Frontal cortex (tissue), 4 donors: ENCODE measurements around the gene ABCG1. TPM values are rescaled to one million over a fixed set of nuclear protein-coding genes. Genes with fewer than 3 reads are reported as not detected.

Source experiments
- DNase-seq, 2 donors: peaks; one replicate each; pipeline ENCODE4 v3.0.0; 2012; ENCODE audit warnings: low spot score in 2 of 2
- FAIRE-seq: peaks from 2 replicates; lab custom pipeline; 2012; peaks lifted over from hg19 to GRCh38; lab: Jason Lieb, UNC
- total RNA-seq: library from RNA; depleted of rRNA; stranded (reverse); fragments of >200 nt; gene quantifications from one replicate; pipeline ENCODE4 v1.2.3, GENCODE V29; 2014
- donor health status: control.
- donor health status: control.
- donor health status: control.

Gene ABCG1
- total RNA-seq, 1 donor from 2014 or later = 13.0 TPM

DNA sequence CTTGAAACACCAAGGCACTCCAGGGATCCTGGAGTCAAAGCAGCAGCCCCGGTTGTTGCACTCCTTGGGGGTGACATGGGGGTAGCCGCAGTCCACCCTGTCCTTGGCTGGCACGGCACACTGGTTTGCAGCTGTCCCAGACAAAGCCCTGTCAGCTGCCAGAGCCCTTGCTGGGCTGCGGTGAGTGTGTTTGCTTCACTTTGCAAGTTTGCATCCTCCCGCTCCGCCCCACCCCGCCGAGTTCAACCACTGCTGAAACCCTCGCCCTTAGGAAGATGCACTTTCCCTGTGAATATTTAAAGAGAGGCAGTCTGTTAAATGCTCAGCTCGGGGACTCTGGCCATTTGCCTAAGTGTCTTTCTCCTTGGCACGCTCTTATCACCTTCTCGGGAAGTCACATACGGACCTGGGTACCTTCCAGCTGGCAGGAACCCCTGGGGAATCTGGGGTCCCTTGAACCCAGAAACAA, 94.6 kb downstream of the ABCG1 start:
- DNase-seq (no peak), FAIRE-seq (no peak)

DNA sequence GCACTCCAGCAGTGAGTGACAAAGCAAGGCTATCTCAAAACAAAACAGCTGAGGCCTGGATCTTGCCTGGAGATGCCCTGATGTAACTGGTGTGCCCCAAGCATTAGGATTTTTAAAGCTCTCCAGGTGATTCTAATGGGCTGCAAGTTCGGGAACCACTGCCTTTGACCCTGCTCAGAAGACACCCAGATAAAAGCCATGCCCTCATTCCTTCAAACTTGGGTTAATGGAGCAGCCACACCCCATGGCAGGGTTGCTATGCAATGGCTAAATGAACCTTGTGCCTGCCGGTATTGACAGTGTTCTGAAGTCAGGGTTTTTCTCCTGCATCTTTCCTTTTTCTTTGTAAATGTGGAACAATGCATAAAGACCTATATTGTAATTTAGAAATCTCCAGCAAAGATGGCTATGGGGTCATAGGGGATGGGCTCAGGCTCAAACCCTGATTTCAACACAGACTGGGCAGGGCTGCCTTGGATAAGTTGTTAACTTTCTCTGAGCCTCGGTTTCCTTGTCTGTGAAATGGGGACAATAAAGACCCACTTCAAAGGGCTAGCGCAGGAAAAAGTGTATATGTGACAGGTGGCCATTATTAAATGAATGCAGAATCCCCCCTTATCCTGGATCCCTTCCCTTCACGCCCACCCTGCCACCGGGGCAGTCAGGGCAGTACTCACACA, 95.8 kb downstream of the ABCG1 start:
- FAIRE-seq (no peak), DNase-seq (no peak)

DNA sequence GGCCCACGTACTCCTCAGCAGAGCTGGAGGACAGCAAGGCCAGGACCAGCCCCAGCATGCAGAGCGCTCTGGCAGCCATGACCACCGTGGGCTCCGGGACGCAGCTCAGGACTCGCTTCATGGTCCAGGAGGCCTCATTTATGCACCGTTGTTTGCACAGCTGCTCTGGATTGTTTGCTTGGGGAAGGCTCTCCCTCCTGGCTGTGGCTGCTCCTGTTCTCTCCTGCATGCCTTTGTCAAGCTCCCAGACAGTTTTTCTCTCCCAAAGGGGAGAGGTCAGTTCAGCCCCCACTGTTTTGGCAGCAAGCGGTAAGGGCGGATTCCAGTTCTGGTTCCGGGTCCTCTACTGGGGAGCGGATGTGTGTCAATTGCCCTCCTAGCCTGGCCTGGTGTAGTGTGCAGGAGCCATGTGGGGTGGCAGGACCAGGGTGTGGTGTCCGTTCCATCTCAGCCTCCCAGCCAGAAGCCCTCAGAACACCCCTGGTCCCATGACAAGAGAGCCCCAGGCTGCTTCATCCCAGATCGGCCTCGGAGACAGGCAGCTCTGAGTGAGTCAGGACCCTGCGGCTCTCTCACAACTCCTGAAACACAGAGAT, 96.5 kb downstream of the ABCG1 start, which contains the start of gene TFF3:
TSS of gene TFF3 (minus strand) at position 114 of the 596 bp plus-strand sequence. CDS start at position 79, 35 bp downstream.
- FAIRE-seq = no peak
- DNase-seq = no peak

DNA sequence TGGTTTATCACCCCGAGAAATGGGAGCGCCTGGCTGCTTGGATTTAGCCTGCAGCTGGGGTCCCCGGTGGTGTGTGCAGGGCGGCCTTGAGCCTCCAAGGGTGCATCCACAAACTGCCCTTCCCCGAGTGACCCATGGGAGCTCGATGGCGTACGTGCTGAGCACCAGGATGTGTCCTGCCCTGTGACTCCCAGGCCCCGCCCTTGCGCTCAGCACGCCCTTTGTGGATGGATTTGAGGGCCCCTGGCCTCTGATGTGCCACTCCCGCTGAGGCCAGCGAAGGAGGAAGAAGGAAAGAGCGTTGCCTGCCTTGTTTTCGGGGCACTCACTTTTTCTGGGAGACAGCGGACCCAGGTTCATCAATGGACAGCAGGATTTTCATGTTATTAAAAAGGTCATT, 98.0 kb downstream of the ABCG1 start:
- no peak for FAIRE-seq
- no peak for DNase-seq

DNA sequence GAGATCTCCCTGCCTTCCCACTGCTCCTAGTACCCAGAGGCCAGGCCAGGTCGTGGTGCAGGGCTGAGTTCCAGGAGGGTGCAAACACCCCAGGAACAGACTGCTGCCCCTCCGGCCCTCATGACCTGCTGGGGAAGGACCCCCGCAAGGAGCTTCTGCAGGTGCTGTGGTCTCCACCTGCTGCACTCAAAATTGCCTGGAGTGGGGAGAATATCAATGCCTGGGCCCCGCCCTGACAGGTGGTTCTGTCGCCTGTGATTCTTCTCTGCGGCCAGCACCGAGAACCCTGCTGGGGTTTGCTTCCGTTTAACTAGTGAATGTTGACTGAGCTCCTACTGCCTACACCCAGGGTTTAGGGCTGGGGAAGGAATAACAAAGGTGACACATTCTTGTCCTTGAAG, 98.4 kb downstream of the ABCG1 start:
- FAIRE-seq (no peak), DNase-seq (no peak)

DNA sequence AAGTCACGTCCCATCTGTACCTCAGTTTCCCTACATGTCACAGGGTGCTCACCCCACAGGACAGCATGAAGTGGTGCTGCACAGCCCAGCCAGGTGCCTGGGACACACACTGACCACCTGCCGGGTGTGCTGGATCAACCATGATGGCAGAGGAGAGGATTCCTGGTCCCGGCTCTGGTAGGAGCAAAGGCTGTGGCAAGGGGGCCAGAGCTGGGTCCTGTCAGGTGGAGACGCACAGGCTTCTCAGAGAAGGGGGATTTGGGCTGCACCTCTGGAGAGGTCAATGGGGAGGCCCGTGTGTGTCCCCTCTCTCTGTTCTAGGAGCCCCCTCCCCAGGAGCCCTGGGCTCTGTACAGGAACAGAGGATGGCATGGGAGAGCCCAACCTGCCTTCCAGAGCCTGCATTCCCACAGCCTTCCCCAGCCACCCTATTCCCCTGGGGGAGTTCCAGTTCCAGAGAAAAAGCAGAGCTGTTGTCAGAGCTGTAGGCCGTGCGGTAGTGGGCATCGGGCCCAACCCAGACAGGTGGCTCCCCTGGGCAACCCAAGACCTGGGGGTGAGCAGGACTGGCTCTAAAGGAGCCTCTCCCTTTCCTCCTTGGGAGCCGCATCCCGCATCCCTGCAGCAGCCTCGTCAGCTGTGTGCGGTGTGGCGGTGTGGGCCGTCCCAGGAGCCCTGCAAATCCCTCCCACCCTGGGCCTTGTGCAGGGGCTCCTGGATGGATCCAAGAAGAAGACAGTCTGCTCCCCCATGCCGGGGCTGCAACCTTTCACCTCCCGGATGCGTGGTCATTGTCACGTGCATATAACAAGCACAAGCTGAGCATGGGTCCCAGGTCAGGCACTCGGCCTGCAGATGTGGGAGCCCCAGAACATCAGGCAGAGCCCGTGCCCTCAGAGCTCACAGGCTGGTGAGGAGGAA, 99.1 kb downstream of the ABCG1 start:
- FAIRE-seq (no peak), DNase-seq (no peak)

DNA sequence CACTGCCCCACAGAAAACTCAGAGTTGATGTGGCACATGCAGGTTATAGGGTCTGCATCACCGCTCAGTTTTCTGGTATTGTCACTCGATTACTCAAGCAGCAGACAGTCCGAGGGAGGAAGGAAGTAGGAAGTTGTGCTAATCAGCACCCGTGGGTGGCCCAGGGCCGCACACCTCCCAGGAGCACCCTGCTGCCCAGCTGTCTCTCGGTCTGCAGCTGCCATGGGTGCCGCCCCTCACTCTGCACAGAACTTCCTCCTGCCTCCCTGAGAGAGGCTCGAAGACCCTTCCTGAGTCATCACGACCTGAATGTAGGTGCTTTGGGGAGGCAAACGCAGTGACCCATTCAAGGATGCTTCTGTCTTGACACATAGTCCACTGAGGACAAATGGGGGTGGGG, 100.4 kb downstream of the ABCG1 start:
- DNase-seq (no peak), FAIRE-seq (no peak)

DNA sequence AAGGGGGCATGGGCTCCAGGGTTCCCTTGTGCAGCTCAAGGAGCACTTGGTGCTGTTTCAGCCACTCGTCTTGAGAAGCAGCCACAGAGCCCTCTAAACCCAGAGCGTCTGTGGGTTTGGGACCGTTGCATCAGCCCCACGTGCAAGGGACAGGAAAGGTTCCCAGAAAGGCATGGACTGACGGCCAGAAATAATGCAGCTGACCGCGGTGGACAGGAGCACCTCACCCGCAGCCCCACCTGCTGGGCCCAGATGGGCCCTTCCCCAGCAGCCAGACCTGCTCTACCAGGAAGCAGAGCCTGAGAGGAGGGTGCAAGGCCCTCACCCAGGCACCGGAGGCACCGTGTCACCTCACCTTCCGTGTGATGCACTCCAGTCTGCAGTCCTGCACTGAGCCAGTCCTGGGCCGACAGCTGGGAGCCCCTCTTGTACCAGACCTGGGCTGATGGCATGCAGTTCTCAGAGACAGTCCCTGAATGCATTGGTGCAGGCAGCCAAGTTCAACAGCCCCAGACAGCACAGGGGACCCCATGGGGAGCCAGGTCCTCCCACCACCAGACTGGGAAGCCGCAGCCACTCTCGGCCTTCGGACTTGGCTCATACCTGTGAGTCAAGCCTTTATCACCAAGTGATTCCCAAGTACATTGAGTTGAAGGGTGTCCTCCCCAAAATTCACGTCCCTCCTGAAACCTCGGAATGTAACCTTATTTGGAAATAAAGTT, 101.1 kb downstream of the ABCG1 start:
- DNase-seq (no peak), FAIRE-seq (no peak)

DNA sequence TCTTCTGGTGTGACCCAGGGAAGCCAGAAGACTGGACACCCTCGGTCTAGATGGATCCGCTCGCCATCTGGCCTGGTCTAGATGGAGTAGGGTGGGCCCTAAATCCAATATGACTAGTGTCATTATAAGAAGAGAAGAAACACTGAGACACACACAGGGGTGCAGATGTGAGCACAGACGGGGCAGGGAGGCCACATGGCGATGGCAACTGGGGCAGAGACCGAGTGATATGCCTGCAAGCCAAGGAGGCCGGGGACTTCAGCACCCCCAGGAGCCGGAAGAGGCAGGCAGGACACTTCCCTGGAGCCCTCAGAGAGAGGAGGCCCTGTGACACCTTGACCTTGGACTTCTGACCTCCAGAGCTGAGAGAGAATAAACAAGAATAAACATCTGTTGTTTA, 101.9 kb downstream of the ABCG1 start:
- no peak for DNase-seq
- no peak for FAIRE-seq

DNA sequence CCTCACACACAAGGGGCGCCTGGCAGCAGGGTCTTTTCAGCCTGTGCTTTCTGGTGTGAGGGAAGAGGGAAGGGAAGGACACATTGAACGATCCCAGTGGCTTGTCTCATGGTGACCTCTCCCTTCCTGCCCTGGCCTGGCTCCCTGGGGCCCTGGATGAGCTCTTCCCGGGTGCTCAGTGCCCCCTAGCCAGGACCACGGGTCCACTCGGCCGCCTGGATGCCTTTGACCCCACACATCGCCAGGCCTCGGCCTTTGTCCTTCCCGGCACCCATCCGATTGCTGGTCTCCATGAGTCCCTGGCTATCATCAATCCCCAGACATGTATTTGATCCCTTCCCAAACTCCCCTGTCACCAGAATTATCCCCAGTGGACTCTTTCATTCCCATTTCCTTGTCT, 102.3 kb downstream of the ABCG1 start:
- DNase-seq = no peak

DNA sequence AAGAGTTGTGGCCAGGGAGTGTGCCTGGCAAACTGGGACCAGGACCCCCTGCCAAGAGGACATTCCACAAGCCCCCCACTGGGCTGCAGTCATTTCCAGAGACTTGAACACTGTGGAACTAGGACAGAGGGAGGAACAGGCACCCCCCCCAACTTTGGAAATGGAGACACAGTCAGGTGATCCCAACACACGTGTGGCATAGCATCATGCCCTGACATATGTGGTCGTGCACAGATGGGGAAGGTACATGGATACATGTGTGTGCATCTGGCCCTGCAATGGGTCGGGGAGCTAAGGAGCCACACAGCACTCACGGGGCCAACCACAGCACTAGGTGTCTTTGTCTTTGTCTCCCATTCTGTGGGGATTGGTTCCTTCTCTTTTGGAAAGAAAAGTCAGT, 102.9 kb downstream of the ABCG1 start:
- FAIRE-seq = no peak
- no peak for DNase-seq

More for the DNA sequence above, 102.3 kb downstream of the ABCG1 start:
- no peak for FAIRE-seq

DNA sequence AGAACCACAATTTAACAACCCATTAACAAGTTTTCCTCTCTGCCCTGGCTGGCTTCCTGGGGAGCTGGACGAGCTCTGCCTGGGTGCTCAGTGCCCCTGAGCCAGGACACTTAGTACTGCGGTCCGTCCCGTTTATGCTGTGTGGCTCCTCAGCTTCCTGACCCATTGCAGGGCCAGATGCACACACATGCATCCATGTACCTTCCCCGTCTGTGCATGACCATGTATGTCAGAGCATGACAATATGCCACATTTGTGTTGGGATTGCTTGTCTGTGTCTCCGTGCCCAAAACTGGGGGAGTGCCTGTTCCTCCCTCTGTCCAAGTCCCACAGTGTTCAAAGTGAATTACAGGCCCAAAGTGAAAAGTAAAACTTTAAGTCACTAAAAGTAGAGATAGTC, 106.0 kb downstream of the ABCG1 start:
- FAIRE-seq (no peak), DNase-seq (no peak)

DNA sequence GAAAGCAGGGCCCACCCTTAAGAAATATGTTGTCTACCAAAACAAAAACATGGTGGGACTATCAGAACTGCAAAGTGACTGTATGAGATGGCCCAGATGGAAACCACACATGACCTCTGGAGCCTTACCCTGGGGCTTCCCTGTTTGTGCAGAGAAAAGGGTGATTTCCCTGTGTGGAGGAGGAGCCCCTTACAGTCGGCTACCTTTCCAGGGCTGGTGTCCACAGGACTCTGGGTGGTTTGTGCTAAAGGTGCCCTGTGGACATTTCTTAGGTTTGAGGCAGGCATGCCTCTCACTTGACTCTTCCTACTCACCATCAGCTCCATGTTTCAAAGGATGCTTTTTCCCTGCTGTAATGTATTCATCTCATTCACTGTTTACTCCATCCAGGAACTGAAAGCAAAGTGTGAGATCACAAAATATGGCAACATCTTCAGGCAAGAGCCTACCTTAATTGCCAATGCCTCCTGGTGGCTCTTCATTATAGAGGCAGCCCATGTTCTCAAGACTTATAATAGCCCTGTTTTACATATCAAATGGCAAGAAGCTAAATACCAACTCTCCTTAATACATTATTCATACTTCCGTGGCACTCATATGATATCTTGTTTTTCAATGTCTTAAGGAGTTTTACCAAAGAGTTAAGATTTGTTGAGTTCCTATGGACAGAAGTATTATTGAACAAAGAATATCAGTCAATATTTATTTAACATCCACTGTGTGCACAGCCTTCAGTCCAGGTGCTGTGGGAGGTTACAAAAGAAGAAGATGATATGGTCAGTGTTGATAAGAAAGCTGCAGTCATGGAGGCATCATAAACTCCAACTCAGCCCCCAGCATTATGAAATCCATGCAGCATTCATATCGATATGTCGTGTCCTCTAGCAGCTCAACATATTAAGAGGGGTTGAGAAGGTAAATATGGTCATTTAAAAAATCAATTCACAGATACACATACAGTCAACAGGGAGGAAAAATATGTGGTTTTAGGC, 111.7 kb downstream of the ABCG1 start:
- no peak for DNase-seq
- no peak for FAIRE-seq

DNA sequence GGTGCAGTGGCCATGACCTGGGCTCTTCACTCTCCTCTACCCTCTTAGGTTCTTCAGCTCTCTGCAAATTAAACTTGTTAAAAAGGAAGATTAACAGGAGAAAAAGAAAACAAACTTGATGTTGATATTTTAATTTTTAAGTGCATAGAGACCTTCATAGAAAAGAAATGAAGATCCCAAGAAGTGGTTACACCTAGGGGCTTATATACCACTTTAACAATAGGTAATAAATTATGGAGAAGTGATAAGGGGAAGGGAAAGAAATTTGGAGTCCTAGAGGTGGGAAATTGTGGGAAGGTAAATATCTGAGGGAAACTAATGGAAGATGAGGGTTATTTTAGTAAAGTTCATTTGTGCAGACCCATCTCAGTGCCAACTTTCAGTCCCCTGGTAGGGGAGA, 112.7 kb downstream of the ABCG1 start:
- DNase-seq (no peak), FAIRE-seq (no peak)

DNA sequence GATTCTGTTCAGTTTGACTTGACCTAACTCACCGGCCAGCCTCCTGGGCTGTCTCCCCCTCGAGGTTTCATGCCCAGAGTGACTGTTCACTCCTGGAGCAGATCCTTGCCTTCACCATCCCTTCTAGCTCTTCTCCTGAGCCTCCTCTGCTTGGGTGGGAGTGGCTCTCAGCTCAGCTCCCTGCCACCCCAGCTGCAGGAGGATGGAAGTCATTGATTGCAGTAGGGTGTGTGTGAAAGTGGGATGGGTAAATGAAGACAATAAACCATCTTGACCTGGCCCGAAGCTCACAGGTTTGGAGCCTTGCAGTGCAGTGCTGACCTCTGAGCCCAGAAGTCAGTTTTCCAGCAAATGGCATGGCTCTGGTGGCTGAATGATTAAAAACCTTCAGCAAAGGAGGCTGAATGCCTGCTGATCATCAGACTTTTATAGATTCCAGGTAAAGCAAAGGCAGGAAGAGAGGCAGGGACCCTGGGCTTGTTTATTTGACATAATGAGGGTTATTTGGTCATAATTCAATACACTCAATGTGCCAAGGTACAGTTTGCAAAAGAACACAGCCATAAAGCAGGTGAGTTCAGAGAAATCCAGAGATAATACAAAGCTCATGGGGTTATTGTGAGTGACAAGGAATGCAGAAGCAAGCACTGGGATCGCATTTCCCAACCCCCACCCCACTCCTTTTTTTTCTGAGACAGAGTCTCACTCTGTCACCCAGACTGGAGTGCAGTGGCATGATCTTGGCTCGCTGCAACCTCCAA, 113.8 kb downstream of the ABCG1 start:
- FAIRE-seq = no peak
- DNase-seq = no peak

DNA sequence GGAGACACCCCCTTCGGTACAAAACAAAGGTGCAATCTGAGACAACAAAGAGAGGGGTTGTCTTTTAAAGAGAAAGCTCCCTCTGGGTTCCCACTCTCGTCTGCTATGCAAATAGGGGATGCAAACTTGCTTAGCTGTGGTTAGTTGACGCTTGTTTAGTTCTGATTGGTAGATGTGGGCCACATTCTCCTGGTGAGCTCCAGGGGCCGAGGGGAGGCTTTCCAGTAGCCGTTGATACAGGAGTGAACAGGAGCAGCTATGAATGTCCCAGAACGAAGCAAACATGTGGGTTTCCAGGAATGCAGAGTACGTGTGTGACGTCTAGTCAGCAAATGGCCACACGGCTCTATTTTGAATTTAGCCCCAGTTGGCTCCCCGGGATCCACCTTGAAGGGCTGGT, 117.1 kb downstream of the ABCG1 start:
- FAIRE-seq (no peak), DNase-seq (no peak)

DNA sequence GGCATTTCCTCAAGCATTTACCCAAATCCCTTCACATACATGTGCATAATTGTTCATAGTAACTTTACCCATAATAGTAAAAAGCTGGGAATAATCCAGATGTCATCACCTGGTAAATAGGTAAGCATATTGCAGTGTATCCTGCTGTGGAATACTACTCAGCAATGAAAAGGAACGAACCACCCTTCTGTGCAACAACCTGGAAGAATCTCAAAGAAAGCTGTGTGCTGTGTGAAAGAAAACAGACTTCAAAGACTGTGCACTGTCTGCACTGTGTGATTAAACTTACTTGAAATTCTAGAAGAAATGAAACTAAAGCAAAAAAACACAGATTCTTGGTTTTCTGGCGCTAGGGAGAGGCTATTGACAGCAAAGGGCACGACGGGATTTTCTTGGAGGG, 118.3 kb downstream of the ABCG1 start:
- FAIRE-seq = no peak
- DNase-seq = no peak
